GM18868 (cell line): ENCODE measurements around the gene CHPT1.
"Not testable (repeated sequence)": the region's sequence is repeated elsewhere in the genome, so short reads cannot be mapped to it uniquely, and the experiment has no call there.

Source experiments
- ATAC-seq: cut with Tn5 transposase; IDR thresholded peaks from one replicate; pipeline ENCODE4 v1.9.1; 2021; ENCODE audit warnings: mild to moderate bottlenecking, moderate library complexity; ENCODE audit not compliant: unreplicated experiment

The CHPT1 gene

DNA sequence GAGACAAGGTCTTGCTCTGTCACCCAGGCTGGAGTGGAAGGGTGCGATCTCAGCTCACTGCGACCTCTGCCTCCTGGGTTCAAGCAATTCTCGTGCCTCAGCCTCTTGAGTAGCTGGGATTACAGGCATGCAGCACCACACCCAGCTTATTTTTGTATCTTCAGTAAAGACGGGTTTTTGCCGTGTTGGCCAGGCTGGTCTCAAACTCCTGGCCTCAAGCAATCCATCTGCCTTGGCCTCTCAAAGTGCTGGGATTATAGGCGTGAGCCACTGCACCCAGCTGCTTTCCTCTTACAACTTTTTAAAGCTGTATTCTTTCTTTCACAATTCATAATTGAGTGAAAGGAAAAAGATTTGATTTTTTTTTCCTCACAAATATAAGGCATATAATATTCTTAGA lies 15.8 kb upstream of the CHPT1 start:
- ATAC-seq: not testable (repeated sequence)

DNA sequence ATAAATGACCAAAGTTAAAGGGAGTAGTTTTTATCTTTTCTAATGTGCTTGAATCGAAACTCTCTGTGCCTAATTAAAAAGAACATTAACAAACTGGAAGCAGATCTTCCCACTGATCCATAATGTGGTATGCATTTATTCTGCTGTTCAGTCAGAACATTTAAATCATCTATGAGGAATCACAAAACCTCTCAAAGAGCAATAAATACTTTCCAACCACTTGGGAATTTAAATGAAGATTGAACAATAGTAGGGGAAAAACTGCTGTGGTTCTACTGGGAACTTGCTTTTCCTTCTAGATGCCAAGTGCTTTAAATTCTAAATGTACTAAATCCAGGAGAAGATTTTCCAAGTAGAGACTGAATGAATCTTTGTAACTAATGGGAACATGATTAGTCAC lies 12.3 kb upstream of the CHPT1 start:
- no peak for ATAC-seq

DNA sequence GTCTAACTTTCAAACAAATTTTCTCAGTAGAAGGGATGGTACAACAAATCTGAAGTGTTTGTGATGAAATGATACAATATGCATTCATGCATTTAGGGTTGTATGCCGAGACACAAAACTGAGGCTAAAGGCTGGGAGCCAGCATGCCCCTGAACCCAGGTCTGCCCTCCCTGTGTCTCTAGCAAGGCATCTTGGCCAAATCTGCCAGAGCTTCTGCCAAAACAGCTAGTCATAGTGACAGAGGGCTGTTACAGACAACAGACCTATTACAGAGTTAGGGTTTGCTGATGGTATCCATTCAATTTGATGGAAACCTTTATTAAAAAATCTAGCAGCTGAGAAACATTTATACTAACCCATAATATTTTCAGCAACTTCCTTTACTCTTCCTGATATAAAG lies 11.3 kb upstream of the CHPT1 start:
- ATAC-seq: no peak

DNA sequence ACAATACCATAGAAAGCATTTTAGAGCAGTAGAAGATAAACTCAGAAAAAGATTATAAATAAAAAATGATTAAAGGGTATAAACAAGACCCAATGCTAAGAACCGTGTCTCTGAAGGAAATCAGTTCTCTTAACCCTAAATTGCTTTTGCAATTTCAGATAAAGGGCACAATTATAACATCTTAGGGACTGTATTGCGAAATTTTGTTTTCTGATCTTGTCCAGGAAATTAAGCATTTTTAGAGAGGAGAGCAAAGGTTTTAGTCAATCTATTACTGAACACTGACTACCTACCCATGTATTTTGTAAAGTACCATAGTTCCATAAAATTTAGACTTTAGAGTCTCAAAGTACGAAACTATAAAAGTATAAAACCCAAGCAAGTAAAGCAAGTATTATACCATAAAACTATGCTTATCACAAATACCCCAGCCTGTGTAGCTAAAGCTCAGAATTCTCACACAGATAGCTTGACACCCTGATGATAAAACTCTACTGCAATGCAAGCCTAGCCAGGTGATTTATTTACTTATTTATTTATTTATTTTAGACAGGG lies 6.8 kb upstream of the CHPT1 start:
- ATAC-seq: no peak

DNA sequence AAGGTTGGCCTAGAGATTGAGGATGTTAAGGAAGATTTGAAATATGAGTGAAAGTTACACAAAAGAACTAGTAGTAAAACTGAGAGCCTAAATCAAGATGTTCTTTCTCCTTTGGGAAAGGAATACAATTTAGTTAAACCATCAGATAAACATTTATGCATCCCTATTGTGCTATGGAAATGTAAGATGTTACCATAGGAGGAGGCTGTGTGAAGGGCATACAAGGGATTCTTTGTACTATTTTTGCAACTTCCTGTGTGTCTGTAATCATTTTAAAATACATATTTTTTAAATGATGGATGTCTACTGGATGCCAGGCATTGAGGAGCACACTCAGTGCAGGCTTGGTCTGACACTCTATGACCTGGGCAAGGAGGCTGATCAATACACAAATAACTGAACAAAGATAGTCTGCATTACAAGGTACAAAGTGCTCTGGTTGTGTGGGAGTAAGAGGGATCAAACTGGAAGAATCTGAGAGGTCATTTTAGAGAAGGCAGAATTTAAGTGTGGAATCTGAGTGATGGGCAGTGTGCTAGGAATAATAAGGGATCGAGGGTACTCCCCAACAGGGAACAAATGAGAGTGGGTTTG lies 5.8 kb upstream of the CHPT1 start:
- no peak for ATAC-seq

DNA sequence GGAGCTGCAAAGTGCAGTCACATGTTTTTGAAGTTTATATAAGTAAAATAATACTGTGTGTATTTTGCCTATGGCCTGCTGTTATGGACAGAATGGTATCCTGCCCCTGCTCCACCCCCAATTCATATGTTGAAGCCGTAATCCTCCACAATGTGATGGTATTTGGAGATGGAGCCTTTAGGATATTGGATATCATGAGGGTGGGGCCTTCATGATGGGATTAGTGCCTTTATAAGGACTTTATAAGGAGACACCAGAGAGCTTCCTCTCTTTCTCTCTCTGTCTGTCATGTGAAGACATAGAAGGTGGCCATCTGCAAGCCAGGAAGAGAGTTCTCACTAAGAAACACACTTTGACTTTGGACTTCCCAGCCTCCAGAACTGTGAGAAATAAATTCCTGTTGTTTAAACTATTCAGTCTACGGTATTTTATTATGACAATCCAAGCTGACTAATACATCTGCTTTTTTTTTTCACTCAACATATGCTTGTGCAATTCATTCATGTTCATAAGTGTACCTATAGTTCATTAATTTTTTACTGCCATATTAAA lies 3.1 kb upstream of the CHPT1 start:
- no peak for ATAC-seq

DNA sequence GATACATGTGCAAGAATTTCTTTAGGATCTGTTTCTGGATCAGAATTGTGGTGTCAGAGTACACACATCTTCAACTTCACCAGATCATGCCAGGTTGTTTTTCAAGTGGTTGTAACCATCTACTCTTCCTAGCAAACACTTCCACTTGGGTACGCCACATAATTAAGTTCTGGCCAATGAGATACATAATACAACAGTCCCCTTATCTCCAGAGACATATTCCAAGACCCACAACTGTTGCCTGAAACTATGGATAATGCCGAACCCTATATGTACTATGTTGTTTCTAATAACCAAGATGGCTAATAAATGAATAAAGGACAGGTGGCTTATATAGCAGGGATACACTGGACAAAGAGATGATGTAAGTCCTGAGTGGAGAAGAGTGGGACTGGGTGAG lies 2.5 kb upstream of the CHPT1 start:
- no peak for ATAC-seq

DNA sequence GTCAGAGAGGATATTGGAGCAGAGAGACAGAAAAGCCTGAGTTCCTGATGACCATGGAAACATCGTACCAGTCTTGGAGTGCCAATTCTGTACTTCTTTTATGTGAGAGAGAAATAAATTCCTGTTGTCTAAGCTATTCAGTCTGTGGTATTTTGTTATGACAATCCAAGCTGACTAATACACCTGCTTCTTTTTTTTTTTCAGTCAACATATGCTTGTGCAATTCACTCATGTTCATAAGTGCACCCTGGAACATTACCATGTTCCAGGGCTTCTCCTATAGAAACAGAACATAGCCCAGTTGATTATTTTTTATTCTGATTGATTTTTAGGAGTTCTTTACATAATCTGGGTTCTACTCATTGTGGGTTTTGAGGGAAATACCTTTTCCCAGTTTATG lies 1.7 kb upstream of the CHPT1 start:
- ATAC-seq: no peak

DNA sequence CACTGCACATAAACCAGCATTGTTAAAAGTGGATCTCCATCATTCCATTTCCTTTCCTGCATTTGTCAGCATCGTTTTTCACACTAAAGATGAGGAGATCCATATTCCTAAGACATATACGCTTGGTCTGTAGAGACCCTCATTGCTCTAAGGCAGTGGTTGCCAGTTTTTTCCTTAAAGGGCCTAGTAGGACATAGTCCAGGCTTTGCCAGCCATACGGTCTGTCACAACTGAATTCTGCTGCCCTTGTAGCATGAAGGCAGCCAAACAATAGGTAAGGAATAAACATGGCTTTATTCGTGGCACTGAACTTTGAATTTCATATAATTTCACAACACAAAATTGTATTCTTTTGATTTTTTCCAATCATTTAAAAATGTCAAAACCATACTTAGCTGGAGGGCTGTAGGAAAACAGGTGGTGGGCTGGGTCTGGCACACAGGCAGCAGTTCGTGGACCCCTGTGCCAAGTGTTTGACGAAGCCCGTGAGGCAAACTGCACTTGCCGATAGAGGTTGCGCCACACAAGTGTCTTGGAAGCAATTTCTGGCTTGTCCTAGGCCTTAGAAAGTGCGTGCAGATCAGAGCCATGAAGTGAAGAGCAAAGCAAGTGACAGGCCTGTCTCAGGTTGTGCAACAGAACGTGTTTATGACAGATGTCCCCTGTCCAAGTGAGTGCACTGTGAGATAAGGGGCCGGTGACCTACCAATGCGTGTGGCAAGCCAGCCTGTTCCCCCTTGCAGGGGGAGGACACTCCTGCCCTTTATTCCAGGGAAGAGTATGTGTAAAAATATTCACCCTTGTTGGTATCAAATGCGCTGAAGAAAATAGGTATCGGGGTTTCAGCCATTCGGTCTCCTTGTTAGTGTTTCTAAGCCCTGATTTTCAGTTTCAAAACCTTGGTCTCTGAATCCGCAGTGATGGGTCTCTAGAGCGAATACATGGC lies 916 bp upstream of the CHPT1 start:
- peak; percentile 29 for ATAC-seq

DNA sequence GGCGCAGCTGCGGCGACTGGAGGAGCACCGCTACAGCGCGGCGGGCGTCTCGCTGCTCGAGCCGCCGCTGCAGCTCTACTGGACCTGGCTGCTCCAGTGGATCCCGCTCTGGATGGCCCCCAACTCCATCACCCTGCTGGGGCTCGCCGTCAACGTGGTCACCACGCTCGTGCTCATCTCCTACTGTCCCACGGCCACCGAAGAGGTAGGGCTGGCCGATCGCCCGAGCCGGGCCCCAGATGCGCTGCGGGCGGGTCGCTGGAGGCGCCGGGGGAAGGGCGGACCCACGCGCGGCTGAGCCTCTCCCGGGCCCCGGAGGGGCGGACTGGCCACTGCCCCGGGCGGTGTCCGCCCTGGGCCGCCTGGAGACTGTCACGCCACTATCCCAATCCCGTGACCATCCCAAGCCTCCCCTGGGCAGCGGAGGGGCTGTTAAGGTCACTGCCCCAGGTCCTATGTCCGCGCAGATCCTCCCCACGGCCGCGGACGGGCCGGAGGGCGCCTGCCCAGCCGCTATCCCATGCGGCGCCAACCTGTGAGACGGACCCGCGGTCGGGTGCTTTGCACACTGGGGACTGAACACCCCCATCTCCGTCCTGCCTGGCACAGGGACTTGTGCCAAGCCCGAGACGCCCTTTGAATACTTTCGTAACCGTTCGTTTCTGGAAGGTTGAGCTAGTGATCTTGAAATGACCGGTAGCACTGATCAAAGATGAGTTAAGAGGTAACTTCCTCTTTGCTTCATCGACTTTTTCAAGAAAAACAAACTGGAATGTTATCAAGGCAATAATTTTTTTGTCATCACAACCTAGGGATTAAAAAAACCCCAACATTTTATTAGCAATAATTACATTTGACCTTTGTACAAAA lies 725 bp downstream of the CHPT1 start:
- ATAC-seq: peak; percentile 29

DNA sequence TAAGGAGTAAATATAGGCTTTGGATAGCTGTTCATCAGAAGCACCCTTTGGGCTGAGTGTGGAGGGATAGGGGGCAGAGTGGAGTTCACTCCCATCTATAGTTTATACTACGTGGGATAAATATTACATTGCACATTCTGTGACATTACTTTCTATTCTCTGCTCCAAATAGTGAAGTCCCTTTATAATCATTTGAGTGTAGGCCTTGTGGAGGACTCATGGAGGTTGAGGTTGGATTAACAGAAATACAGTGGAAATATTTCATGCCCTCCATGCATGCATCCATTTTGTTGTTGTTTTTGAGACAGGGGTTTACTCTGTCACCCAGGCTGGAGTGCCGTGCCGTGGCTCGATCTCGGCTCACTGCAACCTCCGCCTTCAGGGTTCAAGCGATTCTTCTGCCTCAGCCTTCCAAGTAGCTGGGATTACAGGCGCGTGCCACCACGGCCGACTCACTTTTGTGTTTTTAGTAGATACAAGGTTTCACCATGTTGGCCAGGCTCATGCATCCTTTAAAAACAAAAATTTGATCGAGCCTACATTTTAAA lies 1.4 kb downstream of the CHPT1 start:
- ATAC-seq: no peak

DNA sequence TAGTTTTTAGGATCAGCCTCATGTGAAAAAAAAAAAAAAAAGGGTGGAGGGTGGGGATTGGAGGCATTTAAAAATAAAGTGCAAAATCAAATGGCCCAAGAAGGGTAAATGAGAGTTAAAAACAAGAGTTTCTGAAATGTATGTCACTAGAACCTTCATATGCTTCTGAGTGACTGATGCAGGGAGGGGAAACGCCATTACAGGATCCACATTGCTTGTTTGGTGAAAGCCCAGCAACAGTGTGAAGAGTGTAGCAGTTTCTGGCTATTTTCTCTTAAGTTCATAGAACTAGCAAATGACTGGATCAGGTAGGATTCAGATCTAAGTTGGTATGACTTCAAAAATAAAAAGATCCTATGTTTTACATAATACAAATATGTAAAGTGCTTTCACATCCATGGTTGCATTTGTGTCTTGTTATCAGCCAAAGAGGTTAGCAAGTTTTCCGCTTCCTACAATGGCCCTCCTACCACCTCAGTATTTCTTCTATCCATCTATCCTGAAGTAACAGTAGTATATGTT lies 2.9 kb downstream of the CHPT1 start:
- no peak for ATAC-seq

DNA sequence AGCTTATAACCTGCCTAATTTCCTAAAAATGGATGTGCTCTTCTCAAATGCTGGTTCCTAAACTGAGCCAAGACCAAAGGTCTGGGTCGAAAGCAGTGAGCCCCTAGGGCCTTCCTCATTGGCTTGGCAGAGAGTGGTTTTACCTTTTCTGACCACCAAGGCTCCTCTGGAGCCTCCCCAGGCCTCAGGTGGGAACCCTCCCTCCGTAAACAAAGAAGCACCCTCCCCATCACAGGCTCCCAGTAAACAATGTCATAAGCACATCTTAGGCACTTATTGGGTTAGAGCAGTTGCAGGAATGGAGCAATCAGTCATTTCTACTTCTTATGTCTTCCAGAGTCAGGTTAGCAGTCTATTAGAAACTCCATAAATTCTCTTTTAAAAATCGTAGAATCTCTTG lies 6.0 kb downstream of the CHPT1 start:
- ATAC-seq: no peak

DNA sequence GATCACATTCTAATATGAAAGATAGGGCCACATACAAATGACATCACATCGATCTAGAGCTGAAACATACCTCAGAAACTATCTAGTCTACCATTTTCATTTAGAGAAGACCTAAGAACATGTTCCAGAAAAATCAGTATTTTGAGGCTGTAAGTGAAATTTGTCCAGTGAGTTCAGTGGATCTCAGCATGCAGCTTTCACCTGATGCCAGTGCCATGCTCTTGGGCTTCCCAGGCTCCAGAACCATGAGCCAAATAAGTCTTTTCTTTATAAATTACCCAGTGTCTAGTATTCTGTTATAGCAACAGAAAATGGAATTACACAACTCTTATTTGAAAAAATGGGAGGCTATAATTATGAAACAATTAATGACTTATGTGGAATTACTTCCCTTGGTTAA lies 9.0 kb downstream of the CHPT1 start:
- no peak for ATAC-seq

DNA sequence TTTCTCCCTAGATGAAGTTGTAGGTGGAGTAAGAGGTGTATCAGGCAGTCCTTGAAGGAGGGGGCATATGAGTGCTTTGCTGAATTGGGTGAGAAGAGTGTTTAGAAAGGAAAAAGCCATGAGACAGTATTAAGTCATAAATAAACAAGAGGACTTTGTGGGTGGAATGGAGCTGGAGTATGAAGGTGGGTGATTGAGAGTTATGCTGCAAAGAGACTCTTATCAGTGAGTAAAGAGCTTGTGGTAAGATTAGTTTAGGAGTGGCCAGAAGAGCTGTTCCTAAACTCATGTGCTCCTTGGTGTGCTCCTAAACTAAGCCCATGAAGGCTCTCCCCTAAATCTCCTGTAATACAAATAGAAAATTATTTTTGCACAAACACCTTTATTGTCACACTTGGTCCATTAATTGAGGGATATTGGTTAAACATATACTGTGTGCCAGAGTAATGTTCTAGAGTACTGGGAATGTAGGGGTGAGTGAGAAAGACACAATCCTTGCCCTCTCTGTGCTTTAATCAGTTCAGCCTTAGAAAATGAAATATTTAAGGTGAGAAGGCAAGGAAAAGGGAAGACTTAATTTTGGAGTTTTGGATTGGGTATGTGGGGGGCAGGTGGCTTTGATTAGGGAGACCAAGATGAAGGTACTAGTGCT lies 9.8 kb downstream of the CHPT1 start:
- ATAC-seq: no peak

DNA sequence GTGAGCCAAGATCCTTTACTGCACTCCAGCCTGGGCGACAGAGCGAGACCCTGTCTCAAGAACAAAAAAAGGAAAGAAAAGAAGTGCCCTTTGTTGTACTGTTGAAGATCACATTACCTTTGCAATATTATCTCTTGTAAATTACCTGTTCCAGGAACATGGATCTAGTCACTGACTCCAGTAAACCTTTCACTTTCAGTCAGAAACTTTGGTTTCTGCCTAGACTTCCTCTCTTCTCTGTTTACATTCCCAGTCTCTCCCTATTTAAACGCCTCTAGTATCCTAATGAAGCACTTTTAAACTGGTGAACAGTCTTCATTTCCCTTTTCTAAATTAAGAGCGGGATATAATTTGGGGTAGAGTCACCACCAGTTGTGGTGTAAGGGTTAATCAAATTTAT lies 12.8 kb downstream of the CHPT1 start:
- no peak for ATAC-seq

DNA sequence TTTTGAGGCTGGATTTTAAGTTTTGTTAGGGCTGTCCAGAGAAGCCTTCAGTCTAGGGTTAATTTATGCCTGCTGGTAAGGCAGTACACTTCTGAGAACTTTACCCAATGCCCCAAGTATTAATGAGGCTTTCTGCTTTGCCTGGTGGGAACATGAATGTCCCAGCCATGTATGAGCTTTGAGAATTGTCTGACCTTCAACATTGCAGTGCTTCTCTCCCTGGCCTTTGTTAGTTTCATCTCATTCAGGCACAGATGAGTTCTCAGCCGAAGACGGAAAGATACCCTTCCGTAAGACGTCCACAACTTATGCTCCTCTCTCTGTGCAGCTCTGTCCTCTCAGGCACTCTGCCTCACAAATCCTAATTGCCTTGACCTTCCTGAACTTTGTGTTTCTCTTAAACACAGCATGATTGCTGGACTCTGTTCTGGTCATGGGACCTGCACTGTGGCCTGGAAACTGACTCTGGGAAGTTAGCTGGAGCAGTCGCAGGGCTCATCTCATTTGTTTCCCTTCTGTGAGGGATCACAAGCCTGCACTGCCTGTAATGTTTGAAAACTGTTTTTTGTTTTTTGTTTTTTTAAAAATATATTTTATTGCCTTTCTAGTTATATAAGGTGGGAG lies 15.7 kb downstream of the CHPT1 start:
- ATAC-seq: no peak

DNA sequence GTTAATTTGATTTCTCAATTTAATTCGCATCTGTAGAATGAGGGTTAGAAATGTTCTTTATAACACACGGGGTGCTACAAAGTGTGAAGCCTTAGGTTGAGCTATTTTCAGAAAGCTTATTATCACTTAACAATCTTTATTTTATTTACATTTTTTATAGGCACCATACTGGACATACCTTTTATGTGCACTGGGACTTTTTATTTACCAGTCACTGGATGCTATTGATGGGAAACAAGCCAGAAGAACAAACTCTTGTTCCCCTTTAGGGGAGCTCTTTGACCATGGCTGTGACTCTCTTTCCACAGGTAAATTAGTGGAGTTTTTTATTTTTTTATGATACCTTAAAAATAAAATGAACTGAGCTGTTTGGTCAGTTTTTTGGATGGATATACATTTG lies 16.5 kb downstream of the CHPT1 start:
- ATAC-seq: no peak

DNA sequence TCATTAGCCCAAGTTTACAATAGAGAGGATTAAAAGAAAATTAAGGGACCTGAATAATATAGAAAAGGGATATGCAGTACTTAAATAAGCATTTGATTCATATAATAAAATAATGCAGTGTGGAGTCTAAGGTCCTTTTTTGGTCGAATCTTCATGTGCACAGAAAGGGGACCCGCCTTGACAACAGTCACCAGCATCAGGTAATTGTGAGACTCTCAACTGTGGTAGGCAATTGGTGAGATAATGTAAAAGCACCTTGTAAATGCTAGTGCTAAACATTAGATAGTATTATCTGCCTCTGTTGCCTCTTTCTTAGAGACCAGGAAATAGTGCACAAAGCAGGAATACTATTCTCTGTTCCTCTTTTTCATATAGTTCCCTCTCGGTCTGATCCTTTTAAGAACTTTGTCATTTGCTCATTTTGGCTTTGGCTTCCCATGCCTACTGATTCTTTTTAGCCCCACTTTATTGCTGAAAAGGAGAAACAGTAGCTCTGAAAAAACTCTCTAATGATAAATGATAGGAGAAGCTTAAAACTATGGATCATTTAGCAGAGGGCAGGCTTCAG lies 17.5 kb downstream of the CHPT1 start:
- no peak for ATAC-seq
